ENCODE measurements around the gene SOX13.

DNA sequence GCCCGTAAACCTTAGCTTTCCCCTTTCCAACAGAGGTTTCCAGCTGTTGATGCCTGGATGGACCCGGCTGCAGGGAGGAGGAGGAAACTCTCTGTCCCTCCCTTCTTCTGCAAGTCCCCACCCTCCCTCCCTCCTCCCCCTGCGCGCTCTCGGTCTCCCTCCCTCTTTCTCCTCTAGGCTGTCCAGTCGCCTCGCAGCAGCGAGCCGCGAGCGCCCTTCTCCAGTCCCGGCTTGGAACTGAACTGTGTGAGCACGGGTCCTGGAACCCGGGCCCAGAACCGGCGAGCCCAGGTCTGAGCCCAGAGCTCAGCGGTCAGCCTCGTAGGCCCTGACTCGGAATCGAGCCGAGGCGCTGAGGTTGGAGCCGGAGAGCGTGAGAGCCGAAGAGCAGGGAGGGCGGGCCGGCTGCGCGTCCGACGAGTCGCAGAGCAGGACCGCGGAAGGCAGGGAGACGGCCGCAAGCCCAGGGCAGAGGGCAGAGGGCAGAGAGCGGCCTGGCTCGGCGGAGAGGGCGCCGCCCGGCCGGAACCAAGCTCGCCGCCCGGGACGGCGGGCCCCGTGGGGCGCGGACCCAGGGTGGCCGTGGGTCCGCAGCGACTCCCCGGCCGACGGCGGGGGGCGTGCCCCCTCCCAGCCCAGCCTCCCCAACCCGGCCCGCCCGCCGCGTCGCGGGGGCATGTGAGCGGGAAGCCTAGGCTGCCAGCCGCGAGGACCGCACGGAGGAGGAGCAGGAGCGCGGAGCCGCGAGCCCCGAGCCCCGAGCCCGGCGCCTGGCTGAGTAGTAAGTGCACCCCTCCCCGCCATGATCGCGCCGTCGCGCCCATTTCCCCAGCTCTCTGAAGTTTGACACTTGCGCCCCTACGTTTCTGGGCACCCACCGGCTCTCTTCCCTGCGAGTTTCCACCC, at the start of gene SOX13:
- TF ChIP-seq POLR2A (IDR thresholded peaks at IDR 0.05; ENCODE audit: low read length), result no peak
- no peak for TF ChIP-seq GATA1 (IDR thresholded peaks at IDR 0.05; ENCODE audit: low read depth, low read length)

All from erythroblast (primary cell).